ENCODE data around the gene PCSK5.

PCSK5 gene

GRCh38 chr9:76373784-76374474, 483.5 kb downstream of the PCSK5 start:
- no peak overlapping the region for H3K4me3 ChIP-seq (ENCODE audit: low read depth, low read length)

GRCh38 chr9:76374783-76375559, 484.5 kb downstream of the PCSK5 start:
- DNase-seq (ENCODE audit: low read depth) = peak; percentile 81
- no peak for TF ChIP-seq CTCF (conservative IDR thresholded peaks at IDR 0.05; ENCODE audit: low read depth, low read length)

More at GRCh38 chr9:76373784-76374474, 483.5 kb downstream of the PCSK5 start:
- TF ChIP-seq CTCF (conservative IDR thresholded peaks at IDR 0.05; ENCODE audit: low read depth, low read length) = no peak
- DNase-seq (ENCODE audit: low read depth) = no peak

GRCh38 chr9:76377791-76378190, 487.3 kb downstream of the PCSK5 start:
- DNase-seq (ENCODE audit: low read depth) = no peak
- TF ChIP-seq CTCF (conservative IDR thresholded peaks at IDR 0.05; ENCODE audit: low read depth, low read length) = no peak
- no peak overlapping the region for H3K4me3 ChIP-seq (ENCODE audit: low read depth, low read length)

More at GRCh38 chr9:76374783-76375559, 484.5 kb downstream of the PCSK5 start:
- H3K4me3 ChIP-seq (ENCODE audit: low read depth, low read length) = no peak overlapping the region

GRCh38 chr9:76378367-76379073, 488.0 kb downstream of the PCSK5 start:
- no peak overlapping the region for H3K4me3 ChIP-seq (ENCODE audit: low read depth, low read length)
- no peak for TF ChIP-seq CTCF (conservative IDR thresholded peaks at IDR 0.05; ENCODE audit: low read depth, low read length)
- DNase-seq (ENCODE audit: low read depth) = no peak

GRCh38 chr9:76379494-76379893, 489.0 kb downstream of the PCSK5 start:
- H3K4me3 ChIP-seq (ENCODE audit: low read depth, low read length) = no peak overlapping the region
- no peak for TF ChIP-seq CTCF (conservative IDR thresholded peaks at IDR 0.05; ENCODE audit: low read depth, low read length)
- peak; percentile 46 for DNase-seq (ENCODE audit: low read depth)

GRCh38 chr9:76390656-76391055, 500.2 kb downstream of the PCSK5 start:
- TF ChIP-seq CTCF (conservative IDR thresholded peaks at IDR 0.05; ENCODE audit: low read depth, low read length) = no peak
- DNase-seq (ENCODE audit: low read depth) = no peak
- no peak overlapping the region for H3K4me3 ChIP-seq (ENCODE audit: low read depth, low read length)

All from choroid plexus epithelial cell (primary cell).